Trophoblast cell (in vitro differentiated cells and primary cell): Measurements from ENCODE around the gene DENND1A. TPM values are rescaled to one million over a fixed set of nuclear protein-coding genes. Genes with fewer than 3 reads are reported as not detected.
A peak's percentile ranks its signal among the peaks of the same experiment; 100 is the strongest.
"Not testable (repeated sequence)": the region's sequence is repeated elsewhere in the genome, so short reads cannot be mapped to it uniquely, and the experiment has no call there.

ENCODE experiments used
- DNase-seq, 2 donors: peaks; one replicate each; pipeline ENCODE4 v3.0.0-alpha.2; 2016
- H2AFZ ChIP-seq: 2 replicates; pipeline ENCODE4 v1.6.1; 2013; ENCODE audit warnings: low read length, moderate library complexity, mild to moderate bottlenecking; ENCODE audit not compliant: insufficient read depth, poor library complexity
- H2AK5ac ChIP-seq: 2 replicates; pipeline ENCODE4 v1.6.1; 2013; ENCODE audit warnings: mild to moderate bottlenecking, low read length
- H2BK120ac ChIP-seq: 2 replicates; pipeline ENCODE4 v1.6.1; 2013; ENCODE audit warnings: low read length, mild to moderate bottlenecking, moderate library complexity; ENCODE audit not compliant: insufficient read depth, poor library complexity
- H2BK12ac ChIP-seq: 2 replicates; pipeline ENCODE4 v1.6.1; 2013; ENCODE audit warnings: mild to moderate bottlenecking, low read length, moderate library complexity
- H2BK5ac ChIP-seq: 2 replicates; pipeline ENCODE4 v1.6.1; 2013; ENCODE audit warnings: low read length, low read depth, moderate library complexity, mild to moderate bottlenecking; ENCODE audit not compliant: poor library complexity
- H3K14ac ChIP-seq: 2 replicates; pipeline ENCODE4 v1.6.1; 2013; ENCODE audit warnings: mild to moderate bottlenecking, low read length
- H3K18ac ChIP-seq: 2 replicates; pipeline ENCODE4 v1.6.1; 2013; ENCODE audit warnings: mild to moderate bottlenecking, low read length
- H3K23ac ChIP-seq: 2 replicates; pipeline ENCODE4 v1.6.1; 2013; ENCODE audit warnings: low read length
- H3K27ac ChIP-seq: 2 replicates; pipeline ENCODE4 v1.5.1; 2013; ENCODE audit warnings: low read depth, mild to moderate bottlenecking, inconsistent platforms, low read length, moderate library complexity
- H3K27me3 ChIP-seq: 2 replicates; pipeline ENCODE4 v1.6.1; 2013; ENCODE audit warnings: inconsistent platforms, mild to moderate bottlenecking, low read length, moderate library complexity; ENCODE audit not compliant: insufficient read depth
- H3K36me3 ChIP-seq, 2 experiments: 1 replicate in 1 of 2; 2 replicates in 1 of 2; pipeline ENCODE4 v1.6.1; 2013; ENCODE audit warnings: low read length in 2 of 2, mild to moderate bottlenecking in 2 of 2, moderate library complexity in 1 of 2; ENCODE audit not compliant: insufficient read depth in 2 of 2, control insufficient read depth in 1 of 2
- H3K4ac ChIP-seq: 2 replicates; pipeline ENCODE4 v1.6.1; 2013; ENCODE audit warnings: low read depth, mild to moderate bottlenecking, low read length, moderate library complexity
- H3K4me1 ChIP-seq, 2 experiments: 1 replicate in 1 of 2; 2 replicates in 1 of 2; pipeline ENCODE4 v1.6.1; 2013; ENCODE audit warnings: low read length in 2 of 2, mild to moderate bottlenecking in 2 of 2, moderate library complexity in 1 of 2; ENCODE audit not compliant: insufficient read depth in 2 of 2, control insufficient read depth in 1 of 2
- H3K4me2 ChIP-seq: 2 replicates; pipeline ENCODE4 v1.6.1; 2013; ENCODE audit warnings: inconsistent platforms, mild to moderate bottlenecking, low read length, moderate library complexity
- H3K4me3 ChIP-seq: 2 replicates; pipeline ENCODE4 v1.5.1; 2013; ENCODE audit warnings: mild to moderate bottlenecking, low read depth, low read length, inconsistent platforms
- H3K79me1 ChIP-seq: one replicate; pipeline ENCODE4 v1.6.1; 2013; ENCODE audit warnings: low read length
- H3K79me2 ChIP-seq: 2 replicates; pipeline ENCODE4 v1.6.1; 2013; ENCODE audit warnings: low read length, mild to moderate bottlenecking; ENCODE audit not compliant: control insufficient read depth, insufficient read depth, poor library complexity
- H3K9ac ChIP-seq: 2 replicates; pipeline ENCODE4 v1.6.1; 2013; ENCODE audit warnings: mild to moderate bottlenecking, low read length
- H3K9me3 ChIP-seq: 2 replicates; pipeline ENCODE4 v1.6.1; 2013; ENCODE audit warnings: low read depth, mild to moderate bottlenecking, control low read depth, inconsistent platforms, low read length; ENCODE audit not compliant: insufficient read depth
- H4K12ac ChIP-seq: 2 replicates; pipeline ENCODE4 v1.6.1; 2013; ENCODE audit warnings: low read depth, mild to moderate bottlenecking, low read length, moderate library complexity
- H4K8ac ChIP-seq: 2 replicates; pipeline ENCODE4 v1.6.1; 2013; ENCODE audit warnings: low read depth, mild to moderate bottlenecking, low read length, moderate library complexity
- H4K91ac ChIP-seq: one replicate; pipeline ENCODE4 v1.6.1; 2013; ENCODE audit warnings: low read depth, mild to moderate bottlenecking, low read length, moderate library complexity
- WGBS: extraction: QIAGEN DNeasy Blood & Tissue Kit; methylation state at CpG from one replicate; pipeline ENCODE4 v1.1.7; 2013; ENCODE audit warnings: missing lambda C conversion rate; ENCODE audit not compliant: insufficient read length, insufficient coverage; ENCODE audit errors: extremely low coverage; 5-methylcytosine and 5-hydroxymethylcytosine counted together
- polyA plus RNA-seq: library from polyadenylated mRNA; stranded (reverse); fragments of 200-250 nt; gene quantifications from 2 replicates; pipeline ENCODE4 v1.2.3, GENCODE V29; 2013

Gene DENND1A
- 20.6 and 22.2 TPM in 2 replicates for polyA plus RNA-seq

DNA sequence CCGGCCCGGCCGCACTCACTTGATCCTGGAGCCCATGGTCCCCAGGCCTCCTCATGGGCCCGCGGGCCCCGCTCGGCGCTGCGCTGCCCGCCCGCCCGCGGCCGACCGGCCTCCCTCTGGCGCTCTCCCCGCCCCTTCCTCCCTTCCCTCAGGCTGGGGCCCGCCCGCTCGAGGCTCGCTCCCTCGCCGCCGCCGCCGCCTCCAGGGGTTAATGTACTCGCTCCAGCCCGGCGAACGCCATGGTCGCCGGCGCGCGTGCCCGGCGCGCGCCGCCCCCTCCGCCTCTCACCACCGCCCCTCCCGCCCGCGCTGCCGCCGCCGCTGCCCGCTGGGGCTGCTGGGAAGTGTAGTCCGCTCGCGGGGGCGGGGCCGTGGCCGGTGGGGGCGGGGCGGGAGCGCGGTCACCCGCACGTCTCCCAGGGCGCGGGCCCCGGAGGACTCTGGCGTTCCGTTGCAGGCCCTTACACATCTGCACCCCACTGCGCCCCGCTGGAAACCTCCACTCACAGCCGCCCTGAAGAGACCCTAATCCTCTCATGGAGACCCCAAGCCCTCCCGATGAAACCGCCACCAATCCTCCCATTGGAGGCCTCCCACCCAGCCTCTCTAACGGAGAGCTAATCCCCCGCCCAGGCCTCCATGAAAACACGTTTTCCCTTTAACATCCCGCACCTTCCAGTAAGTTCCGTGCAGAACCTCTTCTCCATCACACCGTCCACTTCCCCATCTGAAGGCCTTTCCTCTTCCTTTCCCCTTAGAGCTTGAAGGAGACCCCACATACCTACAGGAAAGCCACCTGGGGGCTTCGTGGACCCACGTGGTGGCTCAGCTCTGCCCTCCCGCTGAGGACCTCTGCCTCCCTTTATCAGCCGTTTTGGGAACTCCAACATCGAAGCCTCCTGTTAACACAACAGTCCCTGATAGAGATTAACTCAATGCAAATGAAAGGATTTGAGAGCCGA is at the start of gene DENND1A:
DENND1A (minus strand) TSS at position 257 of the 962 bp plus-strand sequence; CDS start at position 36, 221 bp downstream.
- Histone ChIP-seq H3K4me3 (peak within 1 kb of the TSS; percentile 75), H4K91ac (peak within 1 kb of the TSS; percentile 91), H3K79me2 (peaks cover 7% of the 10 kb centered on the region), H2BK12ac (no peak within 1 kb of the TSS), H3K27me3 (no peaks in the 10 kb centered on the region), H2BK120ac (no peak within 1 kb of the TSS), H3K18ac (peak within 1 kb of the TSS; percentile 28), H4K8ac (peak within 1 kb of the TSS; percentile 75), H3K4me2 (peak within 1 kb of the TSS; percentile 94), H3K23ac (no peak within 1 kb of the TSS), H3K36me3 (no peaks in the 10 kb centered on the region), H3K4ac (peak within 1 kb of the TSS; percentile 2), H4K12ac (peak within 1 kb of the TSS; percentile 79), H3K4me1 (peaks cover 2 to 23% of the 10 kb centered on the region in 2 experiments), H3K14ac (peak within 1 kb of the TSS; percentile 91), H3K79me1 (peaks cover 11% of the 10 kb centered on the region), H3K27ac (peak within 1 kb of the TSS; percentile 30), H3K9ac (peak within 1 kb of the TSS; percentile 67), H2AFZ (peak within 1 kb of the TSS; percentile 79), H2AK5ac (no peak within 1 kb of the TSS), H3K9me3 (no peaks in the 10 kb centered on the region), H2BK5ac (peak within 1 kb of the TSS; percentile 11)
- peak; percentile 86 to 93 for DNase-seq
- no CpG with 5 or more reads among the region's 83 CpGs for WGBS

DNA sequence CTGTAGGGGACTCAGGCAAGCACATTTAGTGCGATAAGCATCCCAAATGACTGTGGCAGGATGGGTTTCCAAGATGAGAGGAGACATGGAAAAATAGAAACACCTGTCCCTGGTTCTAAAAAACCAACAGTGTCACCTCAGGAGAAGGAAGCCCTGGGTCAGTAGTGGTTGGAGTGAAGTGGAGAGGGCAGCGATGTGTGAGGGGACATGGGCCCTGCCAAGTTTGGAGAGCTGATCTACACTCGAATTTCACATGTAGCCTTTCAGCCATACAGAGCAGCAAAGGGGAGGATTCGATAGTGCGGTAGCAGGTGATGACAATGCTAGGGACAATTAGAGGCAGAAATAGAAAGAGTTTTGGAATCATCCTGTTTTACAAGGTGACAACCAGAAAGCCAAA is 49.1 kb upstream of the DENND1A start:
- H2BK5ac ChIP-seq: no peak overlapping the region
- no peaks in the 10 kb centered on the region for H3K9me3 ChIP-seq
- no peak overlapping the region for H2AK5ac ChIP-seq
- H4K8ac ChIP-seq: no peak overlapping the region
- H2BK120ac ChIP-seq: no peak overlapping the region
- no peaks in the 10 kb centered on the region for H3K79me1 ChIP-seq
- H3K4ac ChIP-seq: no peak overlapping the region
- no peak for DNase-seq
- H3K4me1 ChIP-seq: no peaks in the 10 kb centered on the region
- H3K79me2 ChIP-seq: no peaks in the 10 kb centered on the region
- no peak overlapping the region for H3K9ac ChIP-seq
- no peak overlapping the region for H4K12ac ChIP-seq
- no peak overlapping the region for H2AFZ ChIP-seq
- H3K14ac ChIP-seq: no peak overlapping the region
- no peak overlapping the region for H3K4me2 ChIP-seq
- H3K4me3 ChIP-seq: no peak overlapping the region
- no peak overlapping the region for H3K23ac ChIP-seq
- WGBS: no CpG with 5 or more reads among the region's 5 CpGs
- no peaks in the 10 kb centered on the region for H3K27me3 ChIP-seq
- no peak overlapping the region for H4K91ac ChIP-seq
- H3K18ac ChIP-seq: no peak overlapping the region
- no peak overlapping the region for H3K27ac ChIP-seq
- H3K36me3 ChIP-seq: no peaks in the 10 kb centered on the region
- no peak overlapping the region for H2BK12ac ChIP-seq

GRCh38 chr9:123976579-123976978 is 46.7 kb upstream of the DENND1A start:
- H3K18ac ChIP-seq, H3K4me3 ChIP-seq, H4K12ac ChIP-seq, H2AFZ ChIP-seq, H3K79me1 ChIP-seq, H3K9ac ChIP-seq, H2BK5ac ChIP-seq, H3K23ac ChIP-seq, H2BK12ac ChIP-seq, H3K79me2 ChIP-seq, H3K4ac ChIP-seq, H2AK5ac ChIP-seq, H3K36me3 ChIP-seq, H3K4me1 ChIP-seq, H2BK120ac ChIP-seq, H3K4me2 ChIP-seq, H3K14ac ChIP-seq, DNase-seq, H4K8ac ChIP-seq, H3K27me3 ChIP-seq, H4K91ac ChIP-seq, H3K27ac ChIP-seq: not testable (repeated sequence)
- H3K9me3 ChIP-seq: peaks cover 16% of the 10 kb centered on the region
- no CpG with 5 or more reads among the region's 9 CpGs for WGBS

- Histone ChIP-seq H3K27me3 (no peaks in the 10 kb centered on the region), H2AFZ (no peak overlapping the region), H4K12ac (no peak overlapping the region), H2AK5ac (no peak overlapping the region), H3K79me1 (no peaks in the 10 kb centered on the region), H3K9me3 (peaks cover 16% of the 10 kb centered on the region), H3K18ac (no peak overlapping the region), H3K36me3 (no peaks in the 10 kb centered on the region), H3K4me2 (no peak overlapping the region), H3K4ac (no peak overlapping the region), H3K27ac (no peak overlapping the region), H3K9ac (no peak overlapping the region), H3K4me1 (no peaks in the 10 kb centered on the region), H4K8ac (no peak overlapping the region), H3K79me2 (no peaks in the 10 kb centered on the region), H2BK12ac (no peak overlapping the region), H3K14ac (no peak overlapping the region), H4K91ac (no peak overlapping the region), H2BK120ac (no peak overlapping the region), H3K4me3 (no peak overlapping the region), H3K23ac (no peak overlapping the region), H2BK5ac (no peak overlapping the region)
- WGBS: no CpG with 5 or more reads among the region's 3 CpGs
- DNase-seq: no peak
Observed at GRCh38 chr9:123975871-123976270, 45.9 kb upstream of the DENND1A start.
